SHP77 (cell line): ENCODE results near the gene KXD1.
"Not testable (repeated sequence)": the region's sequence is repeated elsewhere in the genome, so short reads cannot be mapped to it uniquely, and the experiment has no call there.

Experiments used
- DNase-seq, 2 experiments: peaks; one replicate each; lab custom pipeline; 2025; lab: John Stamatoyannopoulos, UW

KXD1 gene

DNA sequence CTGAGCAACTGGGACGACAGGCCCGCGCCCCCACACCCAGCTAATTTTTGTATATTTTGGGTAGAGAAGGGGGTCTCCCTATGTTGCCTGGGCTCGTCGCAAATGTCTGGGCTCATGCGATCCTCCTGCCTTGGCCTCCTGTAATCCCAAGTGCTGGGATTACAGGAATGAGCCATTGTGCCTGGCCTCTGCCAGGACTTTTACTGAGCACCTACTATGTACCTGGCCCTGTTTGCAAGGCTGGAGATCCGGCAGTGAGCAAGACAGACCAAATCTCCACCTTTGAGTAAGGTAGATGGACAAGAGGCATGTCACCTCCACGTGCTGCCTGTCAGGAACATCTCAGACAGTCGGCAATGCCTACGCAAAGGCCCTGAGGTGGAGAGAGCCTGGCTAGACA lies 21.2 kb upstream of the KXD1 start:
- no peak for DNase-seq

GRCh38 chr19:18537431-18537830 lies 20.2 kb upstream of the KXD1 start:
- DNase-seq = no peak

- no peak for DNase-seq
Measured at GRCh38 chr19:18538115-18538514, 19.6 kb upstream of the KXD1 start.

DNA sequence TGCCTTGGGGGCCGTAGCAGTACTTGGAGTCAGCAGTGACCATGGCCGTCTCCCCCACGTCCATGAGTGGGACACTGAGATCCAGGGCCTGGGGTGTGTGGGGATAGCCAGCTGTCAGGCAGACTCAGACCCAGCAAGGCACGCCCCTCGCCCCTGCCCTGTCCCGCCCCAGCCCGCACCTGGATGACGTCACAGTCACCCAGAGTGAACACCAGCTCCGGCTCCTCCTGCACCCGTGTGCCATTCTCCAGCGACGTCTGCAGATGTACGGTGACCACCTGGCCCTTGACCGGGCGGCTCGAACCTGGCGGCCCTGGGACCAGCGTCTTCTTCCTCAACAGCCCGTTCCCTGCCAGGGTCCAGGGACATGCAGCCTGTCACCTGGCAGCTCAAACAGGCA lies 18.3 kb upstream of the KXD1 start:
- no peak for DNase-seq

- not testable (repeated sequence) for DNase-seq
Measured at GRCh38 chr19:18540200-18540599, 17.5 kb upstream of the KXD1 start.

DNA sequence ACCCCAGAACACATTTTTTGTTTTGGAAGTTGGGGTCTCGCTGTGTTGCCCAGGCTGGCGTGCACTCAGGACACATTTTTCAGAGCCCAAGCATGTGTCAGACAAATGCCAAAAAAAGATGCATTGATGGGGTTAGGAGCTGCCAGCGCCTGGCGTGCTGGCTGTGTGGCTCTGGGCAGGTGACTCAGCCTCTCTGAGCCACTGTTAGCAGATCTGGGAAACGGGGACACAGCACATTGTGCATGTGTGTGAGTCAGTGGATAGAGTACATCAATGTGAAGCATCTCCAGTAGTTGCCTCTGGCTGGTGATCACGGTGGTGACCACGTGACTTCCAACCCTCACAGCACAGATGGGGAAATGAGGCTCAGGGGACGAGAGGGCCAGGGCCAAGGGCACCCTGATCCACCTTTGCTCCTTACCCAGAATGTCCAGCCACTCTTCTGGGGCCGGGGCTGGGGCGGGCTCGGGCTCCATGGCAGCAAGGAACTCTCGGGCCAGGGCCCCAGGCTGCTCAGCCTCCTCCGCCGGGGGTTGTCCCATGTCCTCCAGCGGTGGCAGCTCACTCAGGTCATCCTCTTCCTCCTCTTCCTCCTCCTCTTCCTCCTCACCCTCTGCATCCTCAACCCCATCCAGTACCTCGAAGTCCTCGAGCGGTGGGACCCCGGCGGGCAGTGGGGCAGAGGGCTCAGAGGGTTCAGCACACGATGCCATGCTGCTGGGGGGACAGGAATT lies 16.2 kb upstream of the KXD1 start:
- no peak for DNase-seq

- no peak for DNase-seq
Measured at GRCh38 chr19:18541992-18542940, 15.4 kb upstream of the KXD1 start.

DNA sequence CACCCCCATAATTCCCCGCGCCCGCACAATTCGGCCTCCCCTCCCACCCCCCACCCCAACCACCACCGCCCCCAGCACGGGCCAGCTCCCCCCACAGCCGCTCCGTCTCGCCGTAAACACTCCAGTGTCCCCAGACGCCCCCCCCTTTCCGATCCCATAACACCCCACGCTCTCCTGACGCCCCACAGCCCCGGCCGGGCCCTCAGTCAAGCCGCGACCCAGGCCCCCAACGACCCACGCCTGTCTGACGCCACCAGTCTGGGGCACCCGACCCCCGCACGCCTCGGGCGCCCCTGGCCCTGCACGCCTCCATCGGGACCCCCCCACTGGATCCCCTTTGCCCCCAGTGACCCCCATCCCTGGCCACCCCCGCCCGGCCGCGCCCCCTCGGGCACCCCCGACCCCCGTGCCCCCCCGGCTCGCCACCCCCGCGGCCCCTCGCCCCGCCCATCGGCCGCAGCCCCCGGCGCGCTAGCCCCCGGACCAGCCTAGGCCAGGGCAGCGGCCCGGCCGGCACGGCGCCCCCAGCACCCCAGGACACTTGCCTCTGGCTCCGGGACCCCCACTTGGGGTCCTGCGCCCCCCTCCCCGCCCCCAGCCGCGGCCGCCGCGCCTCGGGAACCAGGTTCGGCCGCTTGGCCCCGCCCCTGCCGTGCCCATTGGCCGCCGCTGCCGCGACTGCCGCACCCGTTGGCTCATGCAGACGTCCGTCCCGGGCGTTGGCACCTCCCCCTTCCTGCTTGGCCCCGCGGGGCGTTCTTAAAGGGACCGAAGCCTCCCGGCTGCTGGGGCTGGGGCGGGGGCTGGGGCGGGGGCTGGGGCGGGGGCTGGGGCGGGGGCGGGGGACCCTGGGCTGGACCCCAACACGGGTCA lies 14.5 kb upstream of the KXD1 start, which contains the start of gene FKBP8:
Gene FKBP8, minus strand, starts transcription at position 633 of the 873 bp plus-strand sequence. CDS start 1,603 bp downstream, outside the sequence.
- peak; percentile 90 to 93 for DNase-seq

- peak; percentile 80 to 82 for DNase-seq
Measured at GRCh38 chr19:18543814-18544475, 13.7 kb upstream of the KXD1 start.

DNA sequence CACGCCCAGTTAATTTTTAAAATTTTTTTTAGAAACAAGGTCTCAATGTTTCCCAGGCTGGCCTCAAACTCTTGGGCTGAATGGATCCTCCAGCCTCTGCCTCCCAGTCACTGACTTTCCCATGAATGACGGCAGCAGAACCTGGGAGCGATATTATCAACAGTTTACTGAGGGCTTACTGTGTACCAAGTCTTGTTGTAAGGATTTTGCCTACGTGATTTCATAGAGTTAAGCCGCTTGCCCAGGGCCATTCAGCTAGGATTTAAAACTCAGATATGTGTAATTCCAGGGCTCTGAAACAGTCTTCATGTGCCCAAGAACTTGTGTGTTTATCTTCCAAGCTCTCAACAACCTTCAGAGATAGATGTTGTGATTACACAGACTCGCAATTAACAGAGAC lies 6.0 kb upstream of the KXD1 start:
- no peak for DNase-seq

GRCh38 chr19:18558202-18558555 lies 509 bp downstream of the KXD1 start:
- no peak for DNase-seq

- DNase-seq = no peak
Measured at GRCh38 chr19:18558604-18559003, 934 bp downstream of the KXD1 start.

- DNase-seq = no peak
Measured at GRCh38 chr19:18559685-18560084, 2.0 kb downstream of the KXD1 start.

DNA sequence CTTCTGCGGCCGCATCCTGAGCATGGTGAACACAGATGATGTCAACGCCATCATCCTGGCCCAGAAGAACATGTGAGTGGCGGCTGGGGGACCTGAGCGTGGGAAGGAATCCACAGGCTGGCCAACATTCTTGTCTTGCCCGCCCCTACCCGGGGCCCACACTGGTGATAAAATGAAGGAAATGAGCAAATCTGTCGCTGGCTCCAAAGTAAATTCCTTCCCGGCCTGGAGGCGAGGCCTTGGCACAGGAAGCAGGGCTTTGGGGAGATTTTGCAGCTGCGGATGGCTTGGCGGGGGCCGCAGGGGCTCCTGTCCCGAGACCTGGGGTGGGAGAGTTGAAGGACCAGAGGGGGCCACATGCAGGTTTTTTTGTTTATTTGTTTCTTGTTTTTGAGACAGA lies 4.4 kb downstream of the KXD1 start:
- DNase-seq = no peak

- DNase-seq = no peak
Measured at GRCh38 chr19:18566953-18567352, 9.3 kb downstream of the KXD1 start.

- DNase-seq = no peak
Measured at GRCh38 chr19:18568367-18568766, 10.7 kb downstream of the KXD1 start.

GRCh38 chr19:18571564-18572344 lies 14.1 kb downstream of the KXD1 start, which contains the start of gene UBA52:
UBA52 (plus strand) TSS chr19:18571857; CDS start chr19:18573301, 1,444 bp downstream.
- peak; percentile 99 for DNase-seq

DNA sequence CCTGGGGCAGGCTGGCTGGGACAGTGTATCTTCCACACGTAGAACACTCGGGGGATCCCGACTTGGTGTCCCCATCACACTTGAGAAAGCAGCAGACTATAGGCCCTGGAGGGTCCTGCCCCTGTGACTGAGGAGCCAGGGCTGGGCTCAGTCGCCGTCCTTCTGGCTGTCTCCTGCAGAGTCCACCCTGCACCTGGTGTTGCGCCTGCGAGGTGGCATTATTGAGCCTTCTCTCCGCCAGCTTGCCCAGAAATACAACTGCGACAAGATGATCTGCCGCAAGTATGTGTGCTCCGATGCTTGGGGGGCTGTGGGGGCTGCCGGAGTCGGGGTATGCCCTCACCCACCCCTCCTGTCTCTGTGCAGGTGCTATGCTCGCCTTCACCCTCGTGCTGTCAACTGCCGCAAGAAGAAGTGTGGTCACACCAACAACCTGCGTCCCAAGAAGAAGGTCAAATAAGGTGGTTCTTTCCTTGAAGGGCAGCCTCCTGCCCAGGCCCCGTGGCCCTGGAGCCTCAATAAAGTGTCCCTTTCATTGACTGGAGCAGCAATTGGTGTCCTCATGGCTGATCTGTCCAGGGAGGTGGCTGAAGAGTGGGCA lies 17.1 kb downstream of the KXD1 start:
- no peak for DNase-seq

DNA sequence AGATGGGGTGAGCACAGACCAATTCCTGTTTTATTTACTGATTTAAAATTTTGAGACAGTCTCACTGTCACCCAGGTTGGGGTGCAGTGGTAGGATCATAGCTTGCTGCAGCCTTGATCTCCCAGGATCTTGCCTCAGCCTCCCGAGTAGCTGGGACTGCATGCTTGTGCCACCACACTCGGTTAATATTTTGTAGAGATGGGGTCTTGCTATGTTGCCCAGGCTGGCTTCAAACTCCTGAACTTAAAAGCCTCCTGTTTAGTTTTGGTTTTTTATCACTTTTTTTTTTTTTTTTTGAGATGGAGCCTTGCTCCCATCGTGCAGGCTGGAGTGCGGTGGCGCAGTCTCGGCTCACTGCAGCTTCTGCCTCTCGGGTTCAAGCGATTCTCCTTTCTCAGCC lies 18.7 kb downstream of the KXD1 start:
- DNase-seq = no peak

DNA sequence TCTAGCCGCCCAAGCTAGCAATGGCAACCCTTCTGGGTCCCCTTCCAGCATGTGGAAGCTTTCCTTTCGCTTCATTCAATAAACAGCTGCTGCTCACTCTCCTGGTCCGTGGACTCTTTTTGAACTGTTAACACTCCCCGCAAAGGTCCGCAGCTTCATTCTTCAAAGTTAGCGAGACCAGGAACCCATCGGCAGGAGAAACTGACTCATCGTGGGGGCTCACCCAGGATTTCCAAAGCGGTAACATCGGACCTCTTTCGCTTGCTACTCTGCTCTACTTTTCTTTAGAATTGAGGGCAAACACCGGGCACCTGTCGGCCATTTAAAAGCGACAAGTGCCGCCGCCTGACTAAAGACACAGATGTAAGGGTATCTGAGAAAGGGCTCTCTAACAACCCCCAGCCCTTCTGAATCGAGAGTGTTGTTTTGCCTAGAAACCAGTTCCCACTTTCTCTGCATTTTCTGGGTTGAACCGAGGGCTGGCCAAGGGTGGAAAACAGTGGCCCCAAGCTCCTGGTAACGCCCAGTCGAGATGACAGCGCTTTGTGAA lies 19.8 kb downstream of the KXD1 start:
- no peak for DNase-seq
